ENCODE data around the gene RPL36AL. TPM values are rescaled to one million over a fixed set of nuclear protein-coding genes. Genes with fewer than 3 reads are reported as not detected.

The RPL36AL gene
- total RNA-seq, 1 experiment from 2014 or later, result 181 TPM

- intact Hi-C loops (cut with micrococcal nuclease; ENCODE audit: unreplicated experiment), result no loop called here
- no peak overlapping the region for H3K4me3 Mint-ChIP-seq (ENCODE audit: unreplicated experiment)
- CTCF ChIA-PET, result no interaction called here
- no peaks in the 10 kb centered on the region for H3K27me3 Mint-ChIP-seq (ENCODE audit: insufficient read depth, unreplicated experiment)
- Histone ChIP-seq H3K27me3 (replicated peaks; ENCODE audit: control insufficient read depth, insufficient read depth, low read length) (no peaks in the 10 kb centered on the region), H3K36me3 (ENCODE audit: control insufficient read depth, insufficient read depth, low read length) (no peaks in the 10 kb centered on the region), H3K9me3 (no peaks in the 10 kb centered on the region), H3K4me3 (ENCODE audit: low read depth, low read length) (no peak overlapping the region), H3K4me1 (peaks cover 8% of the 10 kb centered on the region; the same call in 1 of the 2 replicates)
- TF ChIP-seq CTCF (IDR thresholded peaks at IDR 0.05; ENCODE audit: insufficient read depth in 1 of 2, low read depth in 1 of 2, low read length in 1 of 2, severe bottlenecking in 1 of 2, unreplicated experiment in 1 of 2), result no peak
- DNase-seq, result no peak
- H3K9me3 Mint-ChIP-seq (ENCODE audit: unreplicated experiment), result no peaks in the 10 kb centered on the region
- no TSS peak for BruUV-seq (replicated peaks)
- H3K36me3 Mint-ChIP-seq (ENCODE audit: insufficient read depth, unreplicated experiment), result peaks cover 60% of the 10 kb centered on the region
- POLR2A ChIA-PET, result no interaction called here
- H3K27ac Mint-ChIP-seq (ENCODE audit: unreplicated experiment), result no peak overlapping the region
- H3K4me1 Mint-ChIP-seq (ENCODE audit: low read depth, unreplicated experiment), result peaks cover 16% of the 10 kb centered on the region
Observed at GRCh38 chr14:49615776-49616175, 4.7 kb downstream of the RPL36AL start.

- Mint-ChIP-seq H3K27me3 (ENCODE audit: insufficient read depth, unreplicated experiment) (no peaks in the 10 kb centered on the region), H3K4me1 (ENCODE audit: low read depth, unreplicated experiment) (peaks cover 16% of the 10 kb centered on the region), H3K4me3 (ENCODE audit: unreplicated experiment) (no peak overlapping the region), H3K9me3 (ENCODE audit: unreplicated experiment) (no peaks in the 10 kb centered on the region), H3K27ac (ENCODE audit: unreplicated experiment) (no peak overlapping the region), H3K36me3 (ENCODE audit: insufficient read depth, unreplicated experiment) (peaks cover 60% of the 10 kb centered on the region)
- peaks cover 8% of the 10 kb centered on the region; the same call in 1 of the 2 replicates for H3K4me1 ChIP-seq
- intact Hi-C loops (cut with micrococcal nuclease; ENCODE audit: unreplicated experiment), result no loop called here
- H3K9me3 ChIP-seq, result no peaks in the 10 kb centered on the region
- no peak for TF ChIP-seq CTCF (IDR thresholded peaks at IDR 0.05; ENCODE audit: insufficient read depth in 1 of 2, low read depth in 1 of 2, low read length in 1 of 2, severe bottlenecking in 1 of 2, unreplicated experiment in 1 of 2)
- CTCF ChIA-PET, result no interaction called here
- H3K4me3 ChIP-seq (ENCODE audit: low read depth, low read length), result no peak overlapping the region
- BruUV-seq (replicated peaks), result no TSS peak
- DNase-seq, result no peak
- no peaks in the 10 kb centered on the region for H3K36me3 ChIP-seq (ENCODE audit: control insufficient read depth, insufficient read depth, low read length)
- POLR2A ChIA-PET, result no interaction called here
- no peaks in the 10 kb centered on the region for H3K27me3 ChIP-seq (replicated peaks; ENCODE audit: control insufficient read depth, insufficient read depth, low read length)
Observed at GRCh38 chr14:49614196-49614595, 6.2 kb downstream of the RPL36AL start.

- Histone ChIP-seq H3K27me3 (replicated peaks; ENCODE audit: control insufficient read depth, insufficient read depth, low read length) (no peaks in the 10 kb centered on the region), H3K9me3 (no peaks in the 10 kb centered on the region), H3K36me3 (ENCODE audit: control insufficient read depth, insufficient read depth, low read length) (no peaks in the 10 kb centered on the region), H3K4me1 (peaks cover 8% of the 10 kb centered on the region; the same call in 1 of the 2 replicates), H3K4me3 (ENCODE audit: low read depth, low read length) (no peak overlapping the region)
- no peak for DNase-seq
- H3K4me3 Mint-ChIP-seq (ENCODE audit: unreplicated experiment), result no peak overlapping the region
- ChIA-PET POLR2A (no interaction called here), CTCF (no interaction called here)
- intact Hi-C loops (cut with micrococcal nuclease; ENCODE audit: unreplicated experiment), result no loop called here
- peaks cover 6% of the 10 kb centered on the region for H3K4me1 Mint-ChIP-seq (ENCODE audit: low read depth, unreplicated experiment)
- no TSS peak for BruUV-seq (replicated peaks)
- no peak overlapping the region for H3K27ac Mint-ChIP-seq (ENCODE audit: unreplicated experiment)
- peaks cover 54% of the 10 kb centered on the region for H3K36me3 Mint-ChIP-seq (ENCODE audit: insufficient read depth, unreplicated experiment)
- H3K27me3 Mint-ChIP-seq (ENCODE audit: insufficient read depth, unreplicated experiment), result no peaks in the 10 kb centered on the region
- no peaks in the 10 kb centered on the region for H3K9me3 Mint-ChIP-seq (ENCODE audit: unreplicated experiment)
- no peak for TF ChIP-seq CTCF (IDR thresholded peaks at IDR 0.05; ENCODE audit: insufficient read depth in 1 of 2, low read depth in 1 of 2, low read length in 1 of 2, severe bottlenecking in 1 of 2, unreplicated experiment in 1 of 2)
Observed at GRCh38 chr14:49612671-49613070, 7.8 kb downstream of the RPL36AL start.
